BJ (cell line): Measurements from ENCODE around the gene RRAS2. TPM values are rescaled to one million over a fixed set of nuclear protein-coding genes. Genes with fewer than 3 reads are reported as not detected.

ENCODE experiments used
- CTCF ChIA-PET: fragments of 350-600 bp; formaldehyde crosslinking; extraction: SDS; loops from one replicate; lab custom pipeline; 2021; ENCODE audit warnings: antibody characterized with exemption, inconsistent platforms; lab: Yijun Ruan, JAX
- POLR2A ChIA-PET: fragments of 300-600 bp; sonication (Branson Sonifier 250); formaldehyde crosslinking; extraction: SDS; loops from one replicate; lab custom pipeline; 2021; ENCODE audit warnings: antibody characterized with exemption; lab: Charles Lee
- DNase-seq: peaks from one replicate; pipeline ENCODE4 v3.0.0-alpha.2; 2011; ENCODE audit warnings: low read depth
- H3K27me3 ChIP-seq: 2 replicates; pipeline ENCODE4 v1.6.0; 2011; ENCODE audit warnings: low read length; ENCODE audit not compliant: control insufficient read depth, insufficient read depth
- H3K36me3 ChIP-seq: 2 replicates; pipeline ENCODE4 v1.5.1; 2011; ENCODE audit warnings: low read length; ENCODE audit not compliant: control insufficient read depth, insufficient read depth
- H3K4me3 ChIP-seq: 2 replicates; pipeline ENCODE4 v1.5.1; 2011; ENCODE audit warnings: low read depth, mild to moderate bottlenecking, control low read depth, low read length
- polyA plus RNA-seq: library from polyadenylated mRNA; depleted of rRNA; stranded (reverse); fragments of >200 nt; gene quantifications from 2 replicates; pipeline ENCODE4 v1.2.3, GENCODE V29; 2011
- TF ChIP-seq, protein P1 (sequence below): IDR thresholded peaks from 2 replicates; pipeline ENCODE4 v1.5.1; 2011; ENCODE audit warnings: low read depth, mild to moderate bottlenecking, control low read depth, inconsistent platforms, low read length, moderate library complexity; ENCODE audit not compliant: insufficient read depth

RRAS2 gene
- polyA plus RNA-seq, 1 experiment, result 29.1 TPM

DNA sequence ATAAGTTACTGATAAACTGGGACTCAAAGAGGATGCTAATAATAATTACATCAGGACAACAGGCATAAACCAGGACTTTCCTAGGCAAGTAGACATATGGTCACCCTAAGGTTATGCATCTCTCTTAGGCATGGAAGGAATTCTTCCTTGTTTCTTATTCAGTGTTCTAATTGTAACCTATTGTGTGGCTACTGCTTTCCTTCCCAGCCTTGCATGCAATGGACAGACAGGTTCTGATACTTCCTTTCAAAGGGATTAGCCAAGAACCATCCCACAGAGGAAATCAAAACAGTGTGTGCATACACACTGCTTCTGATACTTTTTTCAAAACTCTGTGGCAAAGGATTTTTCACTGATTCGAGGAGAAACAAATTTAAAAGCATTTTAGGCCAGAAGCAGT, 48.3 kb downstream of the RRAS2 start:
- POLR2A ChIA-PET, result no interaction called here
- TF ChIP-seq, protein P1, sequence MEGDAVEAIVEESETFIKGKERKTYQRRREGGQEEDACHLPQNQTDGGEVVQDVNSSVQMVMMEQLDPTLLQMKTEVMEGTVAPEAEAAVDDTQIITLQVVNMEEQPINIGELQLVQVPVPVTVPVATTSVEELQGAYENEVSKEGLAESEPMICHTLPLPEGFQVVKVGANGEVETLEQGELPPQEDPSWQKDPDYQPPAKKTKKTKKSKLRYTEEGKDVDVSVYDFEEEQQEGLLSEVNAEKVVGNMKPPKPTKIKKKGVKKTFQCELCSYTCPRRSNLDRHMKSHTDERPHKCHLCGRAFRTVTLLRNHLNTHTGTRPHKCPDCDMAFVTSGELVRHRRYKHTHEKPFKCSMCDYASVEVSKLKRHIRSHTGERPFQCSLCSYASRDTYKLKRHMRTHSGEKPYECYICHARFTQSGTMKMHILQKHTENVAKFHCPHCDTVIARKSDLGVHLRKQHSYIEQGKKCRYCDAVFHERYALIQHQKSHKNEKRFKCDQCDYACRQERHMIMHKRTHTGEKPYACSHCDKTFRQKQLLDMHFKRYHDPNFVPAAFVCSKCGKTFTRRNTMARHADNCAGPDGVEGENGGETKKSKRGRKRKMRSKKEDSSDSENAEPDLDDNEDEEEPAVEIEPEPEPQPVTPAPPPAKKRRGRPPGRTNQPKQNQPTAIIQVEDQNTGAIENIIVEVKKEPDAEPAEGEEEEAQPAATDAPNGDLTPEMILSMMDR, result no peak
- DNase-seq, result peak; percentile 26

DNA sequence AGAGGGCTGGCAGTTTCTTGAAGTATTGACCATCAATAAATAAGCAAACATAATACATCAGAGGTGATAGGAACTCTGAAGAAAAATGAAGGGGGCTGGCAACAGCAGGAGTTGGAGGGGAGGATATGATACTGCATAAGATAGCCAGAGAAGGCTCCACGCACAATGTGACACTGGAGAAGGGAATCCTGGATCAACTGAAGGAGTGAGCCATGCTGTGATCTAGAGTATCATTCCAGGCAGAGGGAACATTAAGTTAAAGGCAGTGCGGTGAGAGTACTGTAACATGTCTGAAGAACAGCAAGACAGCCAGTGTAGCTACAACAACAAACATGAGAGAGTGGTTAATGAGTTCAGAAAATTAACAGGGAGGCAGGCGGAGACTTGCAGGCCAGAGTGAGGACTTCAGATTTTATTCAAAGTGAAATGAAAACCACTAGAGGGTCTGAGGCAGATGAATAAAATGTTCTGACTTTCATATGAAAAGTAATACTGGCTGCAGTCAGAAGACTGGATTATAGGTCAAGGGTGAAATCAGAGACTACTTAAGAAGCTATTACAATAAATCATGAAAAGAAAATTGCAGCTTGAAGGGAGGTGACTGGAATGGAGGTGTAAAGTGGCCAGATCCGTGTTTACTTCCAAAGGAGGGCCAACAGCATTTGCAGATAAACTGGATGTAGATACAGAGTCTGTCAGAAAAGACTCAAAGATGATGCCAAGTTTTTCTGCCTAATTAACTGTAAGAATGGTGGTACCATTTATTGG, 49.4 kb downstream of the RRAS2 start:
- CTCF ChIA-PET, result interaction anchor here (0.7 to 3.6 kb wide), 3 partner anchors 8 to 145 kb away, joined by 3 to 20 read pairs (median 5); no protein-coding TSS in a partner anchor
- TF ChIP-seq, protein P1, result no peak
- no peak overlapping the region for H3K4me3 ChIP-seq
- no peaks in the 10 kb centered on the region for H3K27me3 ChIP-seq
- no peaks in the 10 kb centered on the region for H3K36me3 ChIP-seq
- no peak for DNase-seq
- POLR2A ChIA-PET, result no interaction called here

More for the DNA sequence above, 48.3 kb downstream of the RRAS2 start:
- H3K27me3 ChIP-seq, result no peaks in the 10 kb centered on the region
- H3K36me3 ChIP-seq, result no peaks in the 10 kb centered on the region
- CTCF ChIA-PET, result interaction anchor here (1.0 kb wide), 1 partner anchor 150 kb away, joined by 4 read pairs; no protein-coding TSS in a partner anchor
- no peak overlapping the region for H3K4me3 ChIP-seq

DNA sequence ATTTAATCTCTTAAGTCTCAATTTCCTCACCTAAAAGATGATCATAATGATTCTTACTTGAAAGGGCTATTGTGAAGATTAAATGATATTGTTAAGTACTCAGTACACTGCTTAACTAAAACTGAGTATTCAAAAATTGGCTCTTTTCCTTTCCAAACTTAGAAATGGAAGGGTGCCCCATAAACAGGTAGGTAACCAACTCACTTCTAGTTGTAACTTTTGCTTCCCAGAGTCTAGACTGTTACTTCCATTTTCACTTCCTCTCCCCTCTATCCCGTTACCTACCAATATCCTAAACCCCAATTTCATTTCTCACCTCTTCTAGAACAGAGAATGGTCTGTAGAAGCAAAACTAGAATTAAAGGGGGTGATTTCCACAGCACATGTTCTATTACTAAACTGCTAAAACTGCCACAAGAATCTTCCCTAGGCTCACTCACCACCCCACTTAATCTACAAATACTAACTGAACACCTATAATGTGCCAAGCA, 50.0 kb downstream of the RRAS2 start:
- Histone ChIP-seq H3K27me3 (no peaks in the 10 kb centered on the region), H3K4me3 (no peak overlapping the region), H3K36me3 (no peaks in the 10 kb centered on the region)
- CTCF ChIA-PET, result interaction anchor here (0.7 to 3.6 kb wide), 11 partner anchors 8 to 146 kb away, joined by 3 to 20 read pairs (median 3); no protein-coding TSS in a partner anchor
- TF ChIP-seq, protein P1, result no peak
- POLR2A ChIA-PET, result no interaction called here
- DNase-seq, result no peak

DNA sequence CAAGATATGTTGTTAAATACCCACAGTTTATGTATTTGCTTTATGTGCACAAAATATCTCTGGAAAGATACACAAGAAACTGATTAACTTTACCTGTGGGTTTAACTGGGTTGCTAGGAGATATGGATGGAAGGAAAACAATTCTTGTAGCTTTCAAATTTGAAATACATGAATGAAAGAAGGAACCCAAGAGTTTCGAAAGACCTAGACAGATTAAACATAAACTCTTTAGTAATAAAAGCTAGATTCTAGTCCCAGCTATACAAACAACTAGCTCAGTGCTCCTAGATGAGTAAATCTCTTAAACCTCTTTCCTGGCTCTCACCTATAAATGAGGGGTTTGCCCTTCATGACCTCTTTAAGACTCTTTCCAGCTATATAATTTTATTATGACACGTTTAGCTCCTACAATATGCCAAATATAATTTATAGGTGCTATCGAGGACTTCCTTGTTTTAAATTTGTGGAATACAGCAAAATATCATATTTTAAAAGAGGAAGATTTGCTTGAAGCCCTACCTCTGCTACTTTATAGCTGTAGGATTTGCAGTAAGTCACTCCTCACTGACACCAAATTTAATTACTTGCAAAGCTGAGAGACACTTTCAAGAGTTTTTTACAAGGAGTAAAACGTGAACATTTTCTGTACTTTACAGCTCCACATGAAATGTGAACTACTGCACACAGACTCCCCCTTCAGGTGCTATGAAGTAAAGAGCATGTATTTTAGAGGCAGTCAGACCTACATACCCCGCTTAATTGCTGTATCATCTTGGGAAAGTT, 50.7 kb downstream of the RRAS2 start:
- TF ChIP-seq, protein P1, result peak; percentile 69
- Histone ChIP-seq H3K4me3 (no peak overlapping the region), H3K27me3 (no peaks in the 10 kb centered on the region), H3K36me3 (no peaks in the 10 kb centered on the region)
- ChIA-PET POLR2A (interaction anchor here (0.5 kb wide), 1 partner anchor 379 kb away, joined by 5 read pairs; no protein-coding TSS in a partner anchor), CTCF (interaction anchor here (0.6 to 3.6 kb wide), 15 partner anchors 10 to 147 kb away, joined by 3 to 20 read pairs (median 3); no protein-coding TSS in a partner anchor)
- no peak for DNase-seq
